22Rv1 (cell line): ENCODE results near the gene ADM2.

Source experiments
- H3K27ac ChIP-seq: fragments of 450-650 bp; 2 replicates; pipeline ENCODE4 v1.5.1; 2017
- ZFX ChIP-seq: fragments of 450-650 bp; IDR thresholded peaks from 2 replicates; pipeline ENCODE4 v1.6.1; 2017; ENCODE audit warnings: antibody characterized with exemption, borderline replicate concordance
- TF ChIP-seq, protein P1 (sequence below): fragments of 450-650 bp; IDR thresholded peaks from 2 replicates; pipeline ENCODE4 v1.5.1; 2017; ENCODE audit warnings: mild to moderate bottlenecking

The ADM2 gene

DNA sequence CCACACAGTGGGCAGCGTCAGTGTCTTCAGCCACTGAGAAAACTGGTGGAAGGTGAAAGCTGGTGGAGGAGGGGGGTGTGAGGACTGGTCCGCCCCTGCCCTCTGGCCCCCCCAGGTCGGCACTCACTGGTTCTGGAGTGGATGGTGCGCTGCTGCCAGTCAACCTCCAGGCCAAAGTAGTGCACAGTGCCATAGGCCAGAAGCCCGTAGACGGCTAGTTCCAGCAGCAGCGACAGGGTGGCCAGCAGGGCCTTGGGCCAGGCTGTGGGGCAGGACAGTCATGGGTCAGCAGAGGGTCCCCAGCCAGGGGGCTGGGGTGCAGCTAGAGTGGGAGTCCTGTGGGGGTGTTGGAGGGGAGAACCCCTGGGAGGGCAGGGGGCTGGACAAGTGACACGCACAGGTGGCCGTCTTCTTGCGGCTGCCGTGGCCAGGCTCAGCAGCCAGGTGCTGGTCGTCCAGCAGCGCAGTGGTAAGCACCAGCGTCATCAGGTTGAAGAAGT lies 24.0 kb downstream of the ADM2 start:
- TF ChIP-seq, protein P1, sequence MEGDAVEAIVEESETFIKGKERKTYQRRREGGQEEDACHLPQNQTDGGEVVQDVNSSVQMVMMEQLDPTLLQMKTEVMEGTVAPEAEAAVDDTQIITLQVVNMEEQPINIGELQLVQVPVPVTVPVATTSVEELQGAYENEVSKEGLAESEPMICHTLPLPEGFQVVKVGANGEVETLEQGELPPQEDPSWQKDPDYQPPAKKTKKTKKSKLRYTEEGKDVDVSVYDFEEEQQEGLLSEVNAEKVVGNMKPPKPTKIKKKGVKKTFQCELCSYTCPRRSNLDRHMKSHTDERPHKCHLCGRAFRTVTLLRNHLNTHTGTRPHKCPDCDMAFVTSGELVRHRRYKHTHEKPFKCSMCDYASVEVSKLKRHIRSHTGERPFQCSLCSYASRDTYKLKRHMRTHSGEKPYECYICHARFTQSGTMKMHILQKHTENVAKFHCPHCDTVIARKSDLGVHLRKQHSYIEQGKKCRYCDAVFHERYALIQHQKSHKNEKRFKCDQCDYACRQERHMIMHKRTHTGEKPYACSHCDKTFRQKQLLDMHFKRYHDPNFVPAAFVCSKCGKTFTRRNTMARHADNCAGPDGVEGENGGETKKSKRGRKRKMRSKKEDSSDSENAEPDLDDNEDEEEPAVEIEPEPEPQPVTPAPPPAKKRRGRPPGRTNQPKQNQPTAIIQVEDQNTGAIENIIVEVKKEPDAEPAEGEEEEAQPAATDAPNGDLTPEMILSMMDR: no peak
- no peak for TF ChIP-seq ZFX
- H3K27ac ChIP-seq: no peak overlapping the region

DNA sequence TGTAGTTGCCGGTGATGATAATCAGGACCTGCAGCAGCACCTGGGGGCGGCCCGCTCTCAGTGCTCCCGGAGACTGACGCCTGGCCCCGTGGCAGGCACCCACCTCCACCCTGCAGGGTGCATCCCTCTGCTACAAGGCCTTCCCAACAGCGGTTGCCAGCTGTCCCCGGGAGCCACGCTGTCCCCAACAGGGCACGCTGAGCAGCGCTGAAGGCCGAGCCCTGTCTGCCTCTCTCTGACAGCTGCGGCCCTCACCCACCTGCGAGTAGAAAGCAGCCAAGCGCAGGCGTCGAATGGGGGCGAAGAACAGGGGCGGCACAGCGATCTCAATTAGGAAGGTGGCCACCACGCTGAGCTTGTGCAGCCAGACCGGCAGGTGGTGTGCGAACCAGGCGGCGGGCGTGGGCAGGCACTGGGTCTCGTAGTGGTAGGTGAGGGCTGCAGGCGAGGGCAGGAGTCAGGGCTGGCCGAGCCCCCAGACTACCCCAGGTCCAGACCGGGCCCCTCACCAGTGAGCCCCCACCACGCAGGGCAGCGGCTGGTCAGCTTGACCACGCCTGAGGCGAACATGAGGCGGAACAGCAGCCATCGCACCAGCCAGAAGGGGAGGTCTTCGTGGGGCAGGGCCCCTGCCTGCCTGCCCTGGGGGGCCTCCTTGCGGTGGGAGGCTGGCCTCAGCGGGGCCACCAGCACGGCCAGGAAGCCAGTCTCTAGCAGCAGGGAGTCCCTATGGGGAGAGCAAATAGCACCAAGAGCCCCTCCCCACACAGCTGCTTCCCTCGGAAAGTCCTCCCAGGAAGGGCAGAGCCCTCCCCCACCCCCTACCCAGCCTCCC lies 24.6 kb downstream of the ADM2 start:
- no peak for TF ChIP-seq ZFX
- TF ChIP-seq, protein P1: no peak
- peak overlapping the region; percentile 73 for H3K27ac ChIP-seq

DNA sequence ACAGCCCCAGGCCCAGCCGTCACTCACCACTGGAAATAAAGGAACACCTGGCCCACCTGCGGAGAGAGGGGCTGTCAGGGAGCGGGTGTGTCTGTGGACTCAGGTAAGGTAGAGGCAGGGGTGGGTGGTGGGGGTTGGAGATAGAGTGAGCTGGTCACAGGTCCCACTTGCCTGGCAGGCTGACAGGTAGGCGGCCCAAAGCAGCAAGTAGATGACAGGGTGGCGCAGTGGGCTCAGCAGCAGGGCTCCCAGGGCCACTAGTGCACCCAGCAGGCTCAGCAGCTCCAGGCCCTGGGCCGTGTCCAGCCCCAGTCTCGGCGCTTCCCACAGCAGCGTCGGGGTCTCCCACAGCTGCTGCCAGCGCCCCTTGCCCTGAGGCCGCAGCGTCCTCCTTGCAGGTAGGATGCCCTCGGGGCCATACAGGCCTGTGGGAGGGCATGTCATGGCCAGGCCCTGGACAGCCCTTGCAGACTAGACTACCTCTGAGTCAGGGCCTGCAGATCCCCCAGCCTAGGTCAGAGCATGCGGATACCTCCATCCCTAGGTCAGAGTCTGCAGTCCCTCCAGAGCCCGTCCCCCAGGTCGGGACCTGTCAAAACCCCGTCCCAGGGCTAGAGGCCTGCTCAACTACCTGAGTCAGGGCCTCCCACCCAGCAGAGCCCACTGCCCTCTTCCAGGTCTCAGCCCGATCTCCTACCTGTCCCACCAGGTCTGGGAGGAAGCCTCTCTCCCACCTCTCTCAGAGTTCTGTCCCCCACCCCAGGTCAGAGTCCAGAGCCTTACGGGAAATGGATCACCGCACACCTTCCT lies 25.5 kb downstream of the ADM2 start:
- no peak for TF ChIP-seq ZFX
- H3K27ac ChIP-seq: peak overlapping the region; percentile 73

DNA sequence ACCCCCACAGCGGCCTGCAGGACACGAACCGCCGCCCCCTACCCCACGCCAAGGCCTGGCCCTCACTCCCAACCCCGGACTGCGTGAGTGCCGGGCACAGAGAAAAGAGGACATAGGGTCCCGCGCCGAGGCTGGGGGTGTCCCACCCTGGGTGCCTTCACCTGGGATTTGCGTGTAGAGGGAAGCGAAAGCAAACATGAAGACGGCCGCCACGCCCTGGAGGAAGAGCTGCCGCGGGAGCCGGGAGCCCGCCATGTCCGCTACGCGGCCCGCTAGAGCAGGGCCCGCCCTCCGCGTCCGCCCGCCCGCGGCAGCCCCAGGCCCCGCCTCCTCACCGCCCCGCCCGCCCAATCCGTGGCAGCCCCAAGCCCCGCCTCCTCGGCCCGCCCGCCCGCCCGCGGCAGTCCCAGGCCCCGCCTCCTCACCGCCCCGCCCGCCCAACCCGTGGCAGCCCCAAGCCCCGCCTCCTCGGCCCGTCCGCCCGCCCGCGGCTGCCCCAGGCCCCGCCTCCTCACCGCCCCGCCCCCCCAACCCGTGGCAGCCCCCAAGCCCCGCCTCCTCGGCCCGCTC lies 26.2 kb downstream of the ADM2 start, which contains the start of gene LMF2:
Gene LMF2 (minus strand): TSS at position 282 of the 570 bp plus-strand sequence. CDS start 27 bp downstream, at position 255.
- peak within 1 kb of the TSS; percentile 80 for H3K27ac ChIP-seq
- TF ChIP-seq, protein P1: no peak
- TF ChIP-seq ZFX: no peak

DNA sequence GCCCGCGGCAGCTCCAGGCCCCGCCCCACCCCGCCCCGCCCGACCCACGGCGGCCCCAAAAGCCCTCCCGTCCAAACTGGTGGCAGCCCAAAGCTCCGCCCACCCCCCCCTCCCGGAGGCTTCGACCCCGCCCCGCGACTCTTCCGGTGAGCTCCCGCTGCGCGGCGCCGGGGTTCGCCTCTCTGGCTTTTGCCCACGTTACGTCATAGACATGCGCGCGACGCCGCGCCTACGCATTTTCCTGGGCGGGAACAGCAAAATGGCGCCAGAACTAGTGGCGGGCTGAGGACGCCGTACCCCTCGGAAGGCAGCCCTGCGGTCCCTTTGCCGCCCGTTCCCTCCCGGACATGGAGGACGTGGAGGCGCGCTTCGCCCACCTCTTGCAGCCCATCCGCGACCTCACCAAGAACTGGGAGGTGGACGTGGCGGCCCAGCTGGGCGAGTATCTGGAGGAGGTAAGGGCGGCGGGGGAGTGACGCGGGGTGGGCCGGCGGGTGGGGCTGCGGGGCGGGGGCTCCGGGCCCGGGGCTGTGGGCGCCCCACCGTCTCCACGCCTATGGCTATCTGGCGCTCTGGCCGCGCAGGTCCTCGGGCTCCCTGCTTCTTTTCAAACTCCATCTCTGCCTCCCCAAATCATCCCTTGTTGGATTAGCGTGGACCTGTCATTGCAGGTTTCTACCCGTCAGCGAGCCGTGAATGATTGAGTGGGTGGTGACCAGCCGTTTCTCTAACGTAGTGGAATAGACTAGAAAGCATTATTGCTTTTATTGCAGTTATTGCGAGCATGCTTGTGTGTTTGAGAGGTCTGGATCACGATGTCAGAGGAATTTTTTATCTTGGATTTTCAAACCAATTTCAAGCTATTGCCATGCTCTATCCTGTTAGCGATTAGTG lies 26.9 kb downstream of the ADM2 start, which contains the start of gene NCAPH2:
Gene NCAPH2 (plus strand): TSS at position 234 of the 894 bp plus-strand sequence. CDS start 114 bp downstream, at position 348.
- peak within 1 kb of the TSS; percentile 80 for H3K27ac ChIP-seq
- TF ChIP-seq ZFX: no peak
- TF ChIP-seq, protein P1: no peak

DNA sequence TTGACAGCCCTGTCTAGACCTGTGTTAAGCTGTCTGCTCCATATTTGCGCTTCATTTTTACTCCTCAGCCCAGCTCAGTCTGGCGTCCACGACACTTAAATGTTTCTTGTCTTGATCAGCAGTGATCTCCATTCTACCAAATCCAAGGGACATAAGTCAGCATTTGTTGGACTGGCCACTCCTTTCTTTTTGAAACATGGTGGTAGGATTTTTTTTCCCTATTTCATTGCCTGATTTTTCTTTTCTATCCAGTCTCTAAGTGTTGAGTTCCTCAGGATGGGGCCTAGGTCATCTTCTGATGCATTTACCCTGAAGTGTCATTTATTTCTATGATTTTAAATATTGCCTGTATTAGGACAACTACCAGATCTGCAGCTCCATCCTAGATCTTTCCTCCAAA lies 27.6 kb downstream of the ADM2 start:
- peak overlapping the region; percentile 80 for H3K27ac ChIP-seq

More for the DNA sequence above, 27.6 kb downstream of the ADM2 start:
- TF ChIP-seq, protein P1: no peak
- no peak for TF ChIP-seq ZFX
